WTC11 (cell line): ENCODE measurements around the gene WDR46. TPM values are rescaled to one million over a fixed set of nuclear protein-coding genes. Genes with fewer than 3 reads are reported as not detected.

Experiments
- ATAC-seq: fragments of 200-7000 bp; cut with Tn5 transposase; 2 replicates; pipeline ENCODE4 v1.10.0; 2021; ENCODE audit warnings: mild to moderate bottlenecking, moderate library complexity
- CTCF ChIA-PET: fragments of 300-600 bp; sonication (Branson Sonifier 250); formaldehyde crosslinking; loops from one replicate; lab custom pipeline; 2021; ENCODE audit warnings: antibody characterized with exemption; lab: Charles Lee
- POLR2A ChIA-PET: fragments of 350-600 bp; sonication (Branson Sonifier 250); formaldehyde crosslinking; loops from one replicate; lab custom pipeline; 2021; ENCODE audit warnings: antibody characterized with exemption; lab: Charles Lee
- DNase-seq: peaks from one replicate; pipeline ENCODE4 v3.0.0; 2021; ENCODE audit warnings: low spot score
- H3K27ac Mint-ChIP-seq: 2 replicates; pipeline ENCODE4 v1.8.0; 2021; ENCODE audit warnings: mixed read lengths
- H3K27me3 Mint-ChIP-seq: 2 replicates; pipeline ENCODE4 v1.8.0; 2021; ENCODE audit warnings: low read depth, mild to moderate bottlenecking, moderate library complexity, mixed read lengths
- H3K36me3 Mint-ChIP-seq: 2 replicates; pipeline ENCODE4 v1.8.0; 2021; ENCODE audit warnings: mixed read lengths
- H3K4me1 Mint-ChIP-seq: 2 replicates; pipeline ENCODE4 v1.8.0; 2022; ENCODE audit warnings: mixed read lengths
- H3K4me3 Mint-ChIP-seq: 2 replicates; pipeline ENCODE4 v1.8.0; 2021; ENCODE audit warnings: mild to moderate bottlenecking, moderate library complexity, mixed read lengths
- H3K9me3 Mint-ChIP-seq: 2 replicates; pipeline ENCODE4 v1.8.0; 2021; ENCODE audit warnings: mixed read lengths
- FOXK1 ChIP-seq: sonication (generic); formaldehyde crosslinking; IDR thresholded peaks from 2 replicates; pipeline ENCODE4 v1.8.0; 2022; ENCODE audit warnings: mild to moderate bottlenecking, moderate library complexity, missing genetic modification reagents
- GABPB1 ChIP-seq: sonication (generic); formaldehyde crosslinking; IDR thresholded peaks from 2 replicates; pipeline ENCODE4 v1.8.1; 2023; ENCODE audit warnings: mild to moderate bottlenecking, missing genetic modification reagents
- MXD4 ChIP-seq: fragments of 250-450 bp; sonication (Bioruptor Pico); IDR thresholded peaks from 2 replicates; pipeline ENCODE4 v1.8.0; 2021; ENCODE audit warnings: mild to moderate bottlenecking, moderate library complexity, borderline replicate concordance
- MYBL2 ChIP-seq: sonication (generic); formaldehyde crosslinking; IDR thresholded peaks from 2 replicates; pipeline ENCODE4 v1.8.1; 2023; ENCODE audit warnings: mild to moderate bottlenecking, moderate library complexity, missing genetic modification reagents
- NFE2L1 ChIP-seq: sonication (generic); formaldehyde crosslinking; IDR thresholded peaks from 2 replicates; pipeline ENCODE4 v1.8.1; 2023; ENCODE audit warnings: missing genetic modification reagents
- NFYB ChIP-seq: sonication (generic); formaldehyde crosslinking; conservative IDR thresholded peaks from 2 replicates; pipeline ENCODE4 v1.8.0; 2022; ENCODE audit warnings: low read depth, missing genetic modification reagents
- TP53 ChIP-seq: sonication (generic); formaldehyde crosslinking; IDR thresholded peaks from 2 replicates; pipeline ENCODE4 v1.8.1; 2023; ENCODE audit warnings: mild to moderate bottlenecking, missing genetic modification reagents
- ZNF232 ChIP-seq: sonication (generic); formaldehyde crosslinking; IDR thresholded peaks from 2 replicates; pipeline ENCODE4 v1.8.0; 2022; ENCODE audit warnings: mild to moderate bottlenecking, missing genetic modification reagents
- total RNA-seq: library from RNA; stranded (reverse); gene quantifications from 3 replicates; pipeline ENCODE4 v1.2.3, GENCODE V29; 2021
- TF ChIP-seq, protein P1 (sequence below): fragments of 250-450 bp; sonication (Bioruptor Pico); IDR thresholded peaks from 2 replicates; pipeline ENCODE4 v1.9.0; 2021; ENCODE audit warnings: mild to moderate bottlenecking, borderline replicate concordance
- TF ChIP-seq, protein P2 (sequence below): fragments of 250-450 bp; sonication (Bioruptor Pico); IDR thresholded peaks from 2 replicates; pipeline ENCODE4 v2.1.2; 2022; ENCODE audit warnings: mild to moderate bottlenecking, moderate library complexity
- TF ChIP-seq, protein P3 (sequence below): fragments of 250-450 bp; sonication (Bioruptor Pico); IDR thresholded peaks from 2 replicates; pipeline ENCODE4 v1.9.0; 2021; ENCODE audit warnings: mild to moderate bottlenecking
- TF ChIP-seq, protein P4 (sequence below): sonication (generic); formaldehyde crosslinking; IDR thresholded peaks from 2 replicates; pipeline ENCODE4 v1.8.0; 2023; ENCODE audit warnings: missing genetic modification reagents, mild to moderate bottlenecking, borderline replicate concordance
- TF ChIP-seq, protein P5 (sequence below): sonication (generic); formaldehyde crosslinking; IDR thresholded peaks from 2 replicates; pipeline ENCODE4 v1.8.1; 2023; ENCODE audit warnings: mild to moderate bottlenecking, missing genetic modification reagents, moderate library complexity
- TF ChIP-seq, protein P6 (sequence below): sonication (generic); formaldehyde crosslinking; IDR thresholded peaks from 2 replicates; pipeline ENCODE4 v1.8.1; 2023; ENCODE audit warnings: mild to moderate bottlenecking, missing genetic modification reagents, moderate library complexity
- TF ChIP-seq, protein P7 (sequence below): sonication (generic); formaldehyde crosslinking; IDR thresholded peaks from 2 replicates; pipeline ENCODE4 v1.8.1; 2022; ENCODE audit warnings: low read depth, missing genetic modification reagents, borderline replicate concordance

The WDR46 gene
- total RNA-seq, 1 experiment from 2014 or later: 94.5 TPM

DNA sequence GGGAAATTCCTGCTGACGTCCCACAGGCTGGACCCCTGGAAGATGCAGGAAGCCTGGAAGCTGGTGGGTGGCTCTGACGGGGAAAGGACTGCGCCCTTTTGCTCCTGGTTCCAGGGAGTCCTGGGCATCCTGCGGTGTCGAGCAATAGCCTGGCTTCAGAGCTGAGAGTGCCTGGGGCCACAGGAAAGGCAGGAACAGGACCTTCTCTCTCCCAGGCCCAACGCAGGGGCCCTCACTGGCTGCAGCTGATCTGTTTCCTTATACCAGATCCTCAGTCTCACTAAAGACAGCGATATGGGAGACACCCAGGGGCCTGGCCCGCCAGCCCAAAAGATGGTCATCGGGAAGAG is 10.7 kb downstream of the WDR46 start (continued):
- TF ChIP-seq, protein P1, sequence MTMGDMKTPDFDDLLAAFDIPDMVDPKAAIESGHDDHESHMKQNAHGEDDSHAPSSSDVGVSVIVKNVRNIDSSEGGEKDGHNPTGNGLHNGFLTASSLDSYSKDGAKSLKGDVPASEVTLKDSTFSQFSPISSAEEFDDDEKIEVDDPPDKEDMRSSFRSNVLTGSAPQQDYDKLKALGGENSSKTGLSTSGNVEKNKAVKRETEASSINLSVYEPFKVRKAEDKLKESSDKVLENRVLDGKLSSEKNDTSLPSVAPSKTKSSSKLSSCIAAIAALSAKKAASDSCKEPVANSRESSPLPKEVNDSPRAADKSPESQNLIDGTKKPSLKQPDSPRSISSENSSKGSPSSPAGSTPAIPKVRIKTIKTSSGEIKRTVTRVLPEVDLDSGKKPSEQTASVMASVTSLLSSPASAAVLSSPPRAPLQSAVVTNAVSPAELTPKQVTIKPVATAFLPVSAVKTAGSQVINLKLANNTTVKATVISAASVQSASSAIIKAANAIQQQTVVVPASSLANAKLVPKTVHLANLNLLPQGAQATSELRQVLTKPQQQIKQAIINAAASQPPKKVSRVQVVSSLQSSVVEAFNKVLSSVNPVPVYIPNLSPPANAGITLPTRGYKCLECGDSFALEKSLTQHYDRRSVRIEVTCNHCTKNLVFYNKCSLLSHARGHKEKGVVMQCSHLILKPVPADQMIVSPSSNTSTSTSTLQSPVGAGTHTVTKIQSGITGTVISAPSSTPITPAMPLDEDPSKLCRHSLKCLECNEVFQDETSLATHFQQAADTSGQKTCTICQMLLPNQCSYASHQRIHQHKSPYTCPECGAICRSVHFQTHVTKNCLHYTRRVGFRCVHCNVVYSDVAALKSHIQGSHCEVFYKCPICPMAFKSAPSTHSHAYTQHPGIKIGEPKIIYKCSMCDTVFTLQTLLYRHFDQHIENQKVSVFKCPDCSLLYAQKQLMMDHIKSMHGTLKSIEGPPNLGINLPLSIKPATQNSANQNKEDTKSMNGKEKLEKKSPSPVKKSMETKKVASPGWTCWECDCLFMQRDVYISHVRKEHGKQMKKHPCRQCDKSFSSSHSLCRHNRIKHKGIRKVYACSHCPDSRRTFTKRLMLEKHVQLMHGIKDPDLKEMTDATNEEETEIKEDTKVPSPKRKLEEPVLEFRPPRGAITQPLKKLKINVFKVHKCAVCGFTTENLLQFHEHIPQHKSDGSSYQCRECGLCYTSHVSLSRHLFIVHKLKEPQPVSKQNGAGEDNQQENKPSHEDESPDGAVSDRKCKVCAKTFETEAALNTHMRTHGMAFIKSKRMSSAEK (CRISPR knock-in tag): no peak
- no peak for TF ChIP-seq GABPB1 (CRISPR knock-in tag)
- TF ChIP-seq, protein P2, sequence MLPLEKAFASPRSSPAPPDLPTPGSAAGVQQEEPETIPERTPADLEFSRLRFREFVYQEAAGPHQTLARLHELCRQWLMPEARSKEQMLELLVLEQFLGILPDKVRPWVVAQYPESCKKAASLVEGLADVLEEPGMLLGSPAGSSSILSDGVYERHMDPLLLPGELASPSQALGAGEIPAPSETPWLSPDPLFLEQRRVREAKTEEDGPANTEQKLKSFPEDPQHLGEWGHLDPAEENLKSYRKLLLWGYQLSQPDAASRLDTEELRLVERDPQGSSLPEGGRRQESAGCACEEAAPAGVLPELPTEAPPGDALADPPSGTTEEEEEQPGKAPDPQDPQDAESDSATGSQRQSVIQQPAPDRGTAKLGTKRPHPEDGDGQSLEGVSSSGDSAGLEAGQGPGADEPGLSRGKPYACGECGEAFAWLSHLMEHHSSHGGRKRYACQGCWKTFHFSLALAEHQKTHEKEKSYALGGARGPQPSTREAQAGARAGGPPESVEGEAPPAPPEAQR (CRISPR knock-in tag): no peak
- no peak for TF ChIP-seq MXD4
- no peak for TF ChIP-seq MYBL2

DNA sequence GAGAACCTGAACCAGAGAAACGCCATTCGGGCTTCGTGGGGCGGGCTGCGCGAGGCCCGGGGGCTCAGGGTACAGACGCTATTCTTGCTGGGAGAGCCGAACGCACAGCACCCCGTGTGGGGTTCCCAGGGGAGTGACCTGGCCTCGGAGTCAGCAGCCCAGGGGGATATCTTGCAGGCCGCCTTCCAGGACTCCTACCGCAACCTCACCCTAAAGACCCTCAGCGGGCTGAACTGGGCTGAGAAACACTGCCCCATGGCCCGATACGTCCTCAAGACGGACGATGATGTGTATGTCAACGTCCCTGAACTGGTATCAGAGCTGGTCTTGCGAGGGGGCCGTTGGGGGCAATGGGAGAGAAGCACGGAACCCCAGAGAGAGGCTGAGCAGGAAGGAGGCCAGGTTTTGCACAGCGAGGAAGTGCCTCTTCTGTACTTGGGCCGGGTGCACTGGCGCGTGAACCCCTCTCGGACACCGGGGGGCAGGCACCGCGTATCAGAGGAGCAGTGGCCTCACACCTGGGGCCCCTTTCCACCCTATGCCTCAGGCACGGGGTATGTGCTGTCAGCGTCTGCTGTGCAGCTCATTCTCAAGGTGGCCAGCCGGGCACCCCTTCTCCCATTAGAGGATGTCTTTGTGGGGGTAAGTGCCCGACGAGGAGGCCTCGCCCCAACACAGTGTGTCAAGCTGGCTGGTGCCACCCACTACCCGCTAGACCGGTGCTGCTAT is 11.2 kb downstream of the WDR46 start:
- ChIA-PET POLR2A (interaction anchor here (0.6 to 3.2 kb wide), 16 partner anchors 12 to 306 kb away, joined by 3 to 27 read pairs (median 4); partner anchors contain the start of genes PFDN6, RGL2, TAPBP and WDR46), CTCF (interaction anchor here (0.6 to 3.1 kb wide), 39 partner anchors 12 to 1329 kb away, joined by 3 to 40 read pairs (median 5); partner anchors contain the start of genes BAK1, HSD17B8, PFDN6 and PHF1)
- Mint-ChIP-seq H3K36me3 (peaks cover 44% of the 10 kb centered on the region), H3K27ac (peak overlapping the region; percentile 97), H3K9me3 (no peaks in the 10 kb centered on the region), H3K27me3 (no peaks in the 10 kb centered on the region), H3K4me3 (peak overlapping the region; percentile 82), H3K4me1 (peaks cover 48% of the 10 kb centered on the region)
- ATAC-seq (peak; percentile 0; the same call in 1 of the 2 replicates), DNase-seq (peak; percentile 32)
- TF ChIP-seq TP53 (CRISPR knock-in tag): no peak
- TF ChIP-seq, protein P3, sequence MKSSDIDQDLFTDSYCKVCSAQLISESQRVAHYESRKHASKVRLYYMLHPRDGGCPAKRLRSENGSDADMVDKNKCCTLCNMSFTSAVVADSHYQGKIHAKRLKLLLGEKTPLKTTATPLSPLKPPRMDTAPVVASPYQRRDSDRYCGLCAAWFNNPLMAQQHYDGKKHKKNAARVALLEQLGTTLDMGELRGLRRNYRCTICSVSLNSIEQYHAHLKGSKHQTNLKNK (CRISPR knock-in tag): no peak
- TF ChIP-seq, protein P4, sequence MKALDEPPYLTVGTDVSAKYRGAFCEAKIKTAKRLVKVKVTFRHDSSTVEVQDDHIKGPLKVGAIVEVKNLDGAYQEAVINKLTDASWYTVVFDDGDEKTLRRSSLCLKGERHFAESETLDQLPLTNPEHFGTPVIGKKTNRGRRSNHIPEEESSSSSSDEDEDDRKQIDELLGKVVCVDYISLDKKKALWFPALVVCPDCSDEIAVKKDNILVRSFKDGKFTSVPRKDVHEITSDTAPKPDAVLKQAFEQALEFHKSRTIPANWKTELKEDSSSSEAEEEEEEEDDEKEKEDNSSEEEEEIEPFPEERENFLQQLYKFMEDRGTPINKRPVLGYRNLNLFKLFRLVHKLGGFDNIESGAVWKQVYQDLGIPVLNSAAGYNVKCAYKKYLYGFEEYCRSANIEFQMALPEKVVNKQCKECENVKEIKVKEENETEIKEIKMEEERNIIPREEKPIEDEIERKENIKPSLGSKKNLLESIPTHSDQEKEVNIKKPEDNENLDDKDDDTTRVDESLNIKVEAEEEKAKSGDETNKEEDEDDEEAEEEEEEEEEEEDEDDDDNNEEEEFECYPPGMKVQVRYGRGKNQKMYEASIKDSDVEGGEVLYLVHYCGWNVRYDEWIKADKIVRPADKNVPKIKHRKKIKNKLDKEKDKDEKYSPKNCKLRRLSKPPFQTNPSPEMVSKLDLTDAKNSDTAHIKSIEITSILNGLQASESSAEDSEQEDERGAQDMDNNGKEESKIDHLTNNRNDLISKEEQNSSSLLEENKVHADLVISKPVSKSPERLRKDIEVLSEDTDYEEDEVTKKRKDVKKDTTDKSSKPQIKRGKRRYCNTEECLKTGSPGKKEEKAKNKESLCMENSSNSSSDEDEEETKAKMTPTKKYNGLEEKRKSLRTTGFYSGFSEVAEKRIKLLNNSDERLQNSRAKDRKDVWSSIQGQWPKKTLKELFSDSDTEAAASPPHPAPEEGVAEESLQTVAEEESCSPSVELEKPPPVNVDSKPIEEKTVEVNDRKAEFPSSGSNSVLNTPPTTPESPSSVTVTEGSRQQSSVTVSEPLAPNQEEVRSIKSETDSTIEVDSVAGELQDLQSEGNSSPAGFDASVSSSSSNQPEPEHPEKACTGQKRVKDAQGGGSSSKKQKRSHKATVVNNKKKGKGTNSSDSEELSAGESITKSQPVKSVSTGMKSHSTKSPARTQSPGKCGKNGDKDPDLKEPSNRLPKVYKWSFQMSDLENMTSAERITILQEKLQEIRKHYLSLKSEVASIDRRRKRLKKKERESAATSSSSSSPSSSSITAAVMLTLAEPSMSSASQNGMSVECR (CRISPR knock-in tag): 0 out of 2 replicates have a peak, but pooled peaks have one; percentile 11

DNA sequence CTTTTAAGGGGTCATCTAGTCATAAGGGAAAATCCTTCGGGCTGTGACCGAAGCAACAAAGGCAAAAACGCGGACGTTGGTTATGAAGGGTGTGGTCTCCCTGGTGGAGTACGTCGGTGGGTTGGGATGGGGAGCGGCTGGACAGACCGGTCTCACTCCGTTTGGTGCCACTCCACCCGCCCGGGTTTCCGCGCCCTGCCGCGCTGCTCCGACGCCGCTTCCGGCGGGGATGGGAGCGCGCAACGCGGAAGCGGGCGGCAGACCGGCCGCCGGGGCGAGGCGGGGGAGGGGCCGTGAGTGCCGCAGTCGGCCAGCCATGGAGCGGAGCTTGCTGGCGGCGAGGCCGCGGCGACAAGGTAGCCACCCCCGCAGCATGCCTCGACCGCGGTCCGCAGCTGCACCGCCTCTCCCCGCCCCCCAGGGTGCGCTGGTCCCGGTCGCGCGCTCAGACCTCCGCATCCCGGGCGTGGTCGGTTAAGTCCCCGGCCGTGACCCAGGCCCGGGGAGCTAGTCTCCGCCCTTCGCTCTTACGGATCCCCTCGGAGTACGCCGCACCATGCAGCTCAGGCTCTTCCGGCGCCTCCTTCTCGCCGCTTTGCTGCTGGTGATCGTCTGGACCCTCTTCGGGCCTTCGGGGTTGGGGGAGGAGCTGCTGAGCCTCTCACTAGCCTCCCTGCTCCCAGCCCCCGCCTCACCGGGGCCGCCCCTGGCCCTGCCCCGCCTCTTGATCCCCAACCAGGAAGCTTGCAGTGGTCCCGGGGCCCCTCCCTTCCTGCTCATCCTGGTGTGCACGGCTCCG is 12.0 kb downstream of the WDR46 start, which contains the start of gene B3GALT4:
B3GALT4 (plus strand) TSS at position 260 of the 799 bp plus-strand sequence; CDS start at position 557, 297 bp downstream.
- ATAC-seq: peak; percentile 74
- CTCF ChIA-PET: interaction anchor here (0.6 to 3.1 kb wide), 38 partner anchors 8 to 308 kb away, joined by 3 to 40 read pairs (median 5); partner anchors contain the start of genes BAK1, HSD17B8, PFDN6 and PHF1
- peak within 1 kb of the TSS; percentile 100 for H3K27ac Mint-ChIP-seq
- peaks cover 54% of the 10 kb centered on the region for H3K4me1 Mint-ChIP-seq
- POLR2A ChIA-PET: interaction anchor here (0.6 to 3.2 kb wide), 15 partner anchors 12 to 305 kb away, joined by 3 to 27 read pairs (median 5); partner anchors contain the start of genes PFDN6, RGL2, TAPBP and WDR46
- H3K4me3 Mint-ChIP-seq: peak within 1 kb of the TSS; percentile 96
- no peaks in the 10 kb centered on the region for H3K27me3 Mint-ChIP-seq
- peaks cover 51% of the 10 kb centered on the region for H3K36me3 Mint-ChIP-seq
- DNase-seq: peak; percentile 89
- no peaks in the 10 kb centered on the region for H3K9me3 Mint-ChIP-seq
- TF ChIP-seq NFE2L1 (peak; percentile 70; the same call in 1 of the 2 replicates), FOXK1 (CRISPR knock-in tag) (peak; percentile 74), ZNF232 (peak; percentile 76; the same call in 1 of the 2 replicates), MXD4 (no peak), NFYB (0 out of 2 replicates have a peak, but pooled peaks have one; percentile 29)
- TF ChIP-seq, protein P5, sequence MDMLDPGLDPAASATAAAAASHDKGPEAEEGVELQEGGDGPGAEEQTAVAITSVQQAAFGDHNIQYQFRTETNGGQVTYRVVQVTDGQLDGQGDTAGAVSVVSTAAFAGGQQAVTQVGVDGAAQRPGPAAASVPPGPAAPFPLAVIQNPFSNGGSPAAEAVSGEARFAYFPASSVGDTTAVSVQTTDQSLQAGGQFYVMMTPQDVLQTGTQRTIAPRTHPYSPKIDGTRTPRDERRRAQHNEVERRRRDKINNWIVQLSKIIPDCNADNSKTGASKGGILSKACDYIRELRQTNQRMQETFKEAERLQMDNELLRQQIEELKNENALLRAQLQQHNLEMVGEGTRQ: peak; percentile 5; the same call in 1 of the 2 replicates
- TF ChIP-seq, protein P6, sequence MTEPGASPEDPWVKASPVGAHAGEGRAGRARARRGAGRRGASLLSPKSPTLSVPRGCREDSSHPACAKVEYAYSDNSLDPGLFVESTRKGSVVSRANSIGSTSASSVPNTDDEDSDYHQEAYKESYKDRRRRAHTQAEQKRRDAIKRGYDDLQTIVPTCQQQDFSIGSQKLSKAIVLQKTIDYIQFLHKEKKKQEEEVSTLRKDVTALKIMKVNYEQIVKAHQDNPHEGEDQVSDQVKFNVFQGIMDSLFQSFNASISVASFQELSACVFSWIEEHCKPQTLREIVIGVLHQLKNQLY (CRISPR knock-in tag): peak; percentile 73; the same call in 1 of the 2 replicates
- TF ChIP-seq, protein P7, sequence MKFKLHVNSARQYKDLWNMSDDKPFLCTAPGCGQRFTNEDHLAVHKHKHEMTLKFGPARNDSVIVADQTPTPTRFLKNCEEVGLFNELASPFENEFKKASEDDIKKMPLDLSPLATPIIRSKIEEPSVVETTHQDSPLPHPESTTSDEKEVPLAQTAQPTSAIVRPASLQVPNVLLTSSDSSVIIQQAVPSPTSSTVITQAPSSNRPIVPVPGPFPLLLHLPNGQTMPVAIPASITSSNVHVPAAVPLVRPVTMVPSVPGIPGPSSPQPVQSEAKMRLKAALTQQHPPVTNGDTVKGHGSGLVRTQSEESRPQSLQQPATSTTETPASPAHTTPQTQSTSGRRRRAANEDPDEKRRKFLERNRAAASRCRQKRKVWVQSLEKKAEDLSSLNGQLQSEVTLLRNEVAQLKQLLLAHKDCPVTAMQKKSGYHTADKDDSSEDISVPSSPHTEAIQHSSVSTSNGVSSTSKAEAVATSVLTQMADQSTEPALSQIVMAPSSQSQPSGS (CRISPR knock-in tag): no peak
